Heart left ventricle (tissue), 16 donors: ENCODE measurements around the gene TIPARP. TPM values are rescaled to one million over a fixed set of nuclear protein-coding genes. Genes with fewer than 3 reads are reported as not detected.
A peak's percentile ranks its signal among the peaks of the same experiment; 100 is the strongest.

Experiments used
- ATAC-seq, 4 donors: fragments of 200-7000 bp; cut with Tn5 transposase; one replicate each; pipeline ENCODE4 v1.9.1; 2020 to 2022; ENCODE audit warnings: moderate library complexity in 4 of 4, mild to moderate bottlenecking in 3 of 4, moderate number of reproducible peaks in 1 of 4
- DNase-seq, 5 donors: peaks; one replicate each; pipeline ENCODE4 v3.0.0-alpha.2; 2020
- H3K27ac ChIP-seq, 12 donors: fragments of 200-600 bp; sonication (generic) in 4 of 12; one replicate each; pipeline versions ENCODE4 v1.5.0 to v1.8.0; 2016 to 2022; ENCODE audit warnings: mild to moderate bottlenecking in 2 of 12
- H3K27me3 ChIP-seq, 9 donors: fragments of 200-600 bp; sonication (generic) in 2 of 9; one replicate each; pipeline versions ENCODE4 v1.5.1 to v1.8.0; 2016 to 2022; ENCODE audit warnings: mild to moderate bottlenecking in 3 of 9
- H3K36me3 ChIP-seq, 9 donors: fragments of 200-600 bp; sonication (generic) in 2 of 9; one replicate each; pipeline versions ENCODE4 v1.5.0 to v1.8.0; 2018 to 2022; ENCODE audit warnings: mild to moderate bottlenecking in 2 of 9
- H3K4me1 ChIP-seq, 12 donors: fragments of 200-600 bp; sonication (generic) in 4 of 12; one replicate each; pipeline versions ENCODE4 v1.5.0 to v1.8.0; 2016 to 2022; ENCODE audit warnings: mild to moderate bottlenecking in 3 of 12
- H3K4me3 ChIP-seq, 12 donors: fragments of 200-600 bp; sonication (generic) in 4 of 12; one replicate each; pipeline versions ENCODE4 v1.5.0 to v1.8.0; 2017 to 2022; ENCODE audit warnings: mild to moderate bottlenecking in 9 of 12, moderate library complexity in 4 of 12
- H3K9me3 ChIP-seq, 12 donors: fragments of 200-600 bp; sonication (generic) in 4 of 12; one replicate each; pipeline versions ENCODE4 v1.5.0 to v1.8.0; 2016 to 2022; ENCODE audit warnings: mild to moderate bottlenecking in 1 of 12
- CTCF ChIP-seq, 12 donors: fragments of 200-600 bp; sonication (generic) in 4 of 12; IDR thresholded peaks; one replicate each; pipeline versions ENCODE4 v1.5.0 to v1.8.0; 2018 to 2022; ENCODE audit warnings: antibody characterized with exemption in 12 of 12, mild to moderate bottlenecking in 5 of 12
- POLR2A ChIP-seq, 2 donors: fragments of 450-650 bp; IDR thresholded peaks; one replicate each; pipeline ENCODE4 v1.6.1; 2017; ENCODE audit warnings: antibody characterized with exemption in 2 of 2, mild to moderate bottlenecking in 2 of 2, moderate library complexity in 2 of 2
- WGBS, 4 donors: extraction: QIAGEN DNeasy Blood & Tissue Kit in 2 of 4; methylation state at CpG; one replicate each; pipeline versions ENCODE4 v1.1.5 to v1.1.7; 2013 to 2018; 5-methylcytosine and 5-hydroxymethylcytosine counted together
- intact Hi-C, 10 donors: fragments of 100-400 bp; cut with DNase I; formaldehyde crosslinking; loops; one replicate each; pipeline versions ENCODE4 v1.11.1 to v1.14.2; 2022
- polyA plus RNA-seq, 2 donors: library from polyadenylated mRNA; stranded (reverse); fragments of 200-250 nt; gene quantifications; one replicate each; pipeline ENCODE4 v1.2.3, GENCODE V29; 2013
- total RNA-seq, 9 donors: library from RNA; depleted of rRNA in 2 of 9; stranded (reverse); fragments of >200 nt in 2 of 9; fragmentation: NEBNext Ultra II Directional in 3 of 9; extraction: Animal tissue kit (Norgen Biotek cat#: 25700) in 3 of 9; gene quantifications; one replicate each; pipeline versions ENCODE4 v1.1.0 to v1.2.4, GENCODE V29; 2016 to 2023
- donor health status: ischemic (EF 13 %, LVEDD 7.1; RV severe dilation, severe dysfunction).
- donor health status: healthy with polysubstance abuse.
- donor health status: DM: no; HTN: yes; CAD: no.
- donor health status: DM: no; HTN: no; CAD: no.
- donor health status: ischemic (EF 25% LVEDD 6.9; RV normal size, moderate dysfunction).
- donor health status: ischemic (EF 25% LVEDD 5.7; RV mildly dilated, moderate dysfunction).
- donor health status: healthy.
- donor health status: DM: yes; HTN: yes; CAD: no.
- donor health status: ischemic (EF 35%, LVEDD 5.7; RV mildly dilated, moderate dysfunction).
- donor health status: nonischemic (EF 11% LVEDD 7.7; RV severe dilation, severe dysfunction).
- donor health status: DM: yes; HTN: yes; CAD: no.
- donor health status: PGD.
- donor health status: ischemic (EF 29% LVEDD 5.4; RV normal size, mild dysfunction).
- donor health status: nonischemic (EF 23%, LVEDD 6.1; RV moderate dilation, normal function).

Gene TIPARP
- total and polyA plus RNA-seq, 11 donors = 12.8 to 46.8 (median 33.8) TPM

- Histone ChIP-seq H3K27me3 (no peaks in the 10 kb centered on the region), H3K4me3 (no peak overlapping the region), H3K4me1 (peaks cover 0 to 10% (median 0%) of the 10 kb centered on the region in 12 donors), H3K27ac (no peak overlapping the region), H3K9me3 (no peaks in the 10 kb centered on the region), H3K36me3 (no peaks in the 10 kb centered on the region)
- intact Hi-C loops = no loop called here
- DNase-seq (peak in 1 of 5 donors; percentile 45), ATAC-seq (peak in 2 of 4 donors; percentile 41 to 51)
- TF ChIP-seq CTCF (IDR thresholded peaks at IDR 0.05) (no peak), POLR2A (IDR thresholded peaks at IDR 0.05) (no peak)
- WGBS, 4 donors = 28 to 64% (median 51%) methylated on average over 2 of the region's 2 CpGs
Measured at GRCh38 chr3:156723182-156723619, 48.8 kb downstream of the TIPARP start.

- H3K27ac ChIP-seq = no peak overlapping the region
- H3K4me3 ChIP-seq = no peak overlapping the region
- H3K9me3 ChIP-seq = no peaks in the 10 kb centered on the region
- no peak for TF ChIP-seq POLR2A (IDR thresholded peaks at IDR 0.05)
- TF ChIP-seq CTCF (IDR thresholded peaks at IDR 0.05) = no peak
- peaks cover 0 to 14% (median 0%) of the 10 kb centered on the region in 12 donors for H3K4me1 ChIP-seq
- ATAC-seq (no peak), DNase-seq (no peak)
- no peaks in the 10 kb centered on the region for H3K36me3 ChIP-seq
- H3K27me3 ChIP-seq = no peaks in the 10 kb centered on the region
- intact Hi-C loops = no loop called here
- 64 to 73% (median 65%) methylated on average over 4 of the region's 4 CpGs for WGBS, 4 donors
Measured at GRCh38 chr3:156725682-156726081, 51.3 kb downstream of the TIPARP start.

GRCh38 chr3:156726456-156726855, 52.1 kb downstream of the TIPARP start:
- TF ChIP-seq POLR2A (IDR thresholded peaks at IDR 0.05) (no peak), CTCF (IDR thresholded peaks at IDR 0.05) (no peak)
- H3K4me1 ChIP-seq = peaks cover 0 to 14% (median 0%) of the 10 kb centered on the region in 12 donors
- no peak overlapping the region for H3K4me3 ChIP-seq
- WGBS, 4 donors = 87 to 100% (median 94%) methylated on average over 1 of the region's 1 CpG
- no peak overlapping the region for H3K27ac ChIP-seq
- H3K27me3 ChIP-seq = no peaks in the 10 kb centered on the region
- DNase-seq (no peak), ATAC-seq (no peak)
- no peaks in the 10 kb centered on the region for H3K9me3 ChIP-seq
- no peaks in the 10 kb centered on the region for H3K36me3 ChIP-seq
- intact Hi-C loops = no loop called here

GRCh38 chr3:156727519-156728205, 53.3 kb downstream of the TIPARP start:
- Histone ChIP-seq H3K9me3 (no peaks in the 10 kb centered on the region), H3K27me3 (no peaks in the 10 kb centered on the region), H3K4me3 (no peak overlapping the region), H3K27ac (no peak overlapping the region), H3K36me3 (no peaks in the 10 kb centered on the region), H3K4me1 (peaks cover 0 to 12% (median 0%) of the 10 kb centered on the region in 12 donors)
- peak in 1 of 4 donors; percentile 33 for ATAC-seq
- intact Hi-C loops = no loop called here
- DNase-seq = no peak
- TF ChIP-seq CTCF (IDR thresholded peaks at IDR 0.05) = no peak
- no peak for TF ChIP-seq POLR2A (IDR thresholded peaks at IDR 0.05)
- 71 to 78% (median 77%) methylated on average over 3 of the region's 3 CpGs for WGBS, 4 donors
